ACC112 (cell line): ENCODE data around the gene MYLK2.
A peak's percentile ranks its signal among the peaks of the same experiment; 100 is the strongest.

ENCODE experiments used
- H2AFZ ChIP-seq: fragments of 200-600 bp; sonication (generic); one replicate; pipeline ENCODE4 v1.6.0; 2017; ENCODE audit warnings: antibody characterized with exemption, low read length; ENCODE audit not compliant: unreplicated experiment
- H3K27ac ChIP-seq: fragments of 200-600 bp; sonication (generic); 2 replicates; pipeline ENCODE4 v1.5.1; 2014; ENCODE audit warnings: low read depth, mild to moderate bottlenecking, antibody characterized with exemption, low read length, moderate library complexity
- H3K27me3 ChIP-seq: fragments of 200-600 bp; sonication (generic); 2 replicates; pipeline ENCODE4 v1.6.1; 2014; ENCODE audit warnings: mild to moderate bottlenecking, antibody characterized with exemption, low read length, moderate library complexity, mixed read lengths; ENCODE audit not compliant: insufficient read depth
- H3K36me3 ChIP-seq: fragments of 200-600 bp; sonication (generic); 2 replicates; pipeline ENCODE4 v1.6.1; 2016; ENCODE audit warnings: mild to moderate bottlenecking, antibody characterized with exemption, low read length, moderate library complexity, mixed read lengths; ENCODE audit not compliant: insufficient read depth
- H3K4me1 ChIP-seq: fragments of 200-600 bp; sonication (generic); one replicate; pipeline ENCODE4 v1.6.1; 2016; ENCODE audit warnings: low read length, mixed read lengths; ENCODE audit not compliant: insufficient read depth, unreplicated experiment, control insufficient read depth
- H3K4me3 ChIP-seq: fragments of 200-600 bp; sonication (generic); 2 replicates; pipeline ENCODE4 v1.5.1; 2014; ENCODE audit warnings: mild to moderate bottlenecking, low read depth, low read length
- H3K79me2 ChIP-seq: fragments of 200-600 bp; sonication (generic); one replicate; pipeline ENCODE4 v1.6.0; 2016; ENCODE audit warnings: low read length; ENCODE audit not compliant: control insufficient read depth, unreplicated experiment, insufficient read depth

The MYLK2 gene

GRCh38 chr20:31836853-31837608 lies 17.9 kb downstream of the MYLK2 start:
- H3K4me3 ChIP-seq: peak overlapping the region; percentile 15; the same call in 1 of the 2 replicates
- no peaks in the 10 kb centered on the region for H3K27me3 ChIP-seq
- peaks cover 50% of the 10 kb centered on the region for H3K4me1 ChIP-seq
- H3K79me2 ChIP-seq: no peaks in the 10 kb centered on the region
- H3K36me3 ChIP-seq: no peaks in the 10 kb centered on the region
- H2AFZ ChIP-seq: no peak overlapping the region
- H3K27ac ChIP-seq: peak overlapping the region; percentile 34; the same call in 1 of the 2 replicates

GRCh38 chr20:31837896-31838397 lies 18.8 kb downstream of the MYLK2 start:
- H3K27me3 ChIP-seq: no peaks in the 10 kb centered on the region
- no peaks in the 10 kb centered on the region for H3K36me3 ChIP-seq
- no peak overlapping the region for H2AFZ ChIP-seq
- H3K79me2 ChIP-seq: no peaks in the 10 kb centered on the region
- H3K27ac ChIP-seq: peak overlapping the region; percentile 34; the same call in 1 of the 2 replicates
- peaks cover 59% of the 10 kb centered on the region for H3K4me1 ChIP-seq
- H3K4me3 ChIP-seq: peak overlapping the region; percentile 15; the same call in 1 of the 2 replicates

GRCh38 chr20:31838646-31839292 lies 19.6 kb downstream of the MYLK2 start:
- H3K36me3 ChIP-seq: no peaks in the 10 kb centered on the region
- no peaks in the 10 kb centered on the region for H3K79me2 ChIP-seq
- H3K27ac ChIP-seq: no peak overlapping the region
- no peak overlapping the region for H2AFZ ChIP-seq
- H3K4me1 ChIP-seq: peaks cover 68% of the 10 kb centered on the region
- H3K27me3 ChIP-seq: no peaks in the 10 kb centered on the region
- H3K4me3 ChIP-seq: no peak overlapping the region

- H3K4me1 ChIP-seq: peaks cover 70% of the 10 kb centered on the region
- no peak overlapping the region for H3K4me3 ChIP-seq
- H3K36me3 ChIP-seq: no peaks in the 10 kb centered on the region
- no peak overlapping the region for H2AFZ ChIP-seq
- H3K79me2 ChIP-seq: no peaks in the 10 kb centered on the region
- H3K27ac ChIP-seq: no peak overlapping the region
- no peaks in the 10 kb centered on the region for H3K27me3 ChIP-seq
Observed at GRCh38 chr20:31839782-31840487, 20.8 kb downstream of the MYLK2 start.

- no peaks in the 10 kb centered on the region for H3K27me3 ChIP-seq
- H2AFZ ChIP-seq: no peak overlapping the region
- H3K4me3 ChIP-seq: no peak overlapping the region
- H3K4me1 ChIP-seq: peaks cover 60% of the 10 kb centered on the region
- no peaks in the 10 kb centered on the region for H3K36me3 ChIP-seq
- H3K79me2 ChIP-seq: no peaks in the 10 kb centered on the region
- H3K27ac ChIP-seq: peak overlapping the region; percentile 48; the same call in 1 of the 2 replicates
Observed at GRCh38 chr20:31840906-31841816, 22.0 kb downstream of the MYLK2 start.

GRCh38 chr20:31841928-31842327 lies 22.8 kb downstream of the MYLK2 start:
- peaks cover 53% of the 10 kb centered on the region for H3K4me1 ChIP-seq
- H3K27ac ChIP-seq: peak overlapping the region; percentile 79
- H2AFZ ChIP-seq: no peak overlapping the region
- H3K27me3 ChIP-seq: no peaks in the 10 kb centered on the region
- peak overlapping the region; percentile 45 for H3K4me3 ChIP-seq
- no peaks in the 10 kb centered on the region for H3K79me2 ChIP-seq
- no peaks in the 10 kb centered on the region for H3K36me3 ChIP-seq

- no peak overlapping the region for H2AFZ ChIP-seq
- H3K27ac ChIP-seq: peak overlapping the region; percentile 79
- H3K79me2 ChIP-seq: no peaks in the 10 kb centered on the region
- peaks cover 47% of the 10 kb centered on the region for H3K4me1 ChIP-seq
- peak overlapping the region; percentile 45 for H3K4me3 ChIP-seq
- no peaks in the 10 kb centered on the region for H3K27me3 ChIP-seq
- no peaks in the 10 kb centered on the region for H3K36me3 ChIP-seq
Observed at GRCh38 chr20:31842471-31843157, 23.5 kb downstream of the MYLK2 start.

GRCh38 chr20:31843288-31843687 lies 24.1 kb downstream of the MYLK2 start:
- Histone ChIP-seq H3K4me1 (peaks cover 40% of the 10 kb centered on the region), H3K79me2 (no peaks in the 10 kb centered on the region), H3K36me3 (no peaks in the 10 kb centered on the region), H3K4me3 (no peak overlapping the region), H3K27ac (peak overlapping the region; percentile 79; the same call in 1 of the 2 replicates), H3K27me3 (no peaks in the 10 kb centered on the region), H2AFZ (no peak overlapping the region)

GRCh38 chr20:31843881-31844280 lies 24.7 kb downstream of the MYLK2 start:
- H3K4me1 ChIP-seq: peaks cover 34% of the 10 kb centered on the region
- H3K36me3 ChIP-seq: no peaks in the 10 kb centered on the region
- H2AFZ ChIP-seq: no peak overlapping the region
- H3K79me2 ChIP-seq: no peaks in the 10 kb centered on the region
- H3K27me3 ChIP-seq: 0 out of 2 replicates have a peak, but pooled peaks cover under 1% of the 10 kb centered on the region
- H3K27ac ChIP-seq: no peak overlapping the region
- H3K4me3 ChIP-seq: no peak overlapping the region
